Smooth muscle cell (in vitro differentiated cells): ENCODE results near the gene RTEL1. TPM values are rescaled to one million over a fixed set of nuclear protein-coding genes. Genes with fewer than 3 reads are reported as not detected.

ENCODE experiments used
- DNase-seq: peaks from one replicate; lab custom pipeline; 2025; ENCODE audit not compliant: unreplicated experiment; lab: John Stamatoyannopoulos, UW
- H2AFZ ChIP-seq: fragments of 200-600 bp; sonication (generic); 2 replicates; pipeline ENCODE4 v1.6.0; 2016; ENCODE audit warnings: antibody characterized with exemption, low read depth, mild to moderate bottlenecking
- H3F3A ChIP-seq: fragments of 200-600 bp; sonication (generic); 2 replicates; pipeline ENCODE4 v1.6.0; 2017; ENCODE audit warnings: antibody characterized with exemption, low read depth
- H3K27ac ChIP-seq: fragments of 200-600 bp; sonication (generic); 2 replicates; pipeline ENCODE4 v1.5.1; 2016; ENCODE audit warnings: low read depth, mild to moderate bottlenecking
- H3K27me3 ChIP-seq: fragments of 200-600 bp; sonication (generic); 2 replicates; pipeline ENCODE4 v1.6.1; 2016; ENCODE audit warnings: low read depth, mild to moderate bottlenecking
- H3K36me3 ChIP-seq: fragments of 200-600 bp; sonication (generic); 2 replicates; pipeline ENCODE4 v1.5.1; 2016; ENCODE audit warnings: low read depth
- H3K4me1 ChIP-seq: fragments of 200-600 bp; sonication (generic); 2 replicates; pipeline ENCODE4 v1.5.1; 2016; ENCODE audit warnings: low read depth
- H3K4me2 ChIP-seq: fragments of 200-600 bp; sonication (generic); 2 replicates; pipeline ENCODE4 v1.6.0; 2016; ENCODE audit warnings: mild to moderate bottlenecking
- H3K4me3 ChIP-seq: fragments of 200-600 bp; sonication (generic); 2 replicates; pipeline ENCODE4 v1.5.1; 2016; ENCODE audit warnings: mild to moderate bottlenecking
- H3K79me2 ChIP-seq: fragments of 200-600 bp; sonication (generic); 2 replicates; pipeline ENCODE4 v1.6.0; 2016; ENCODE audit warnings: low read depth, mild to moderate bottlenecking
- H3K9ac ChIP-seq: fragments of 200-600 bp; sonication (generic); 2 replicates; pipeline ENCODE4 v1.6.0; 2016; ENCODE audit warnings: low read depth
- H3K9me3 ChIP-seq: fragments of 200-600 bp; sonication (generic); replicated peaks from 2 replicates; pipeline ENCODE4 v1.5.1; 2016; ENCODE audit warnings: low read depth
- H4K20me1 ChIP-seq: fragments of 200-600 bp; sonication (generic); 2 replicates; pipeline ENCODE4 v1.6.0; 2016; ENCODE audit warnings: low read depth
- WGBS: methylation state at CpG from one replicate; pipeline ENCODE4 v1.1.7; 2016; ENCODE audit warnings: low lambda C conversion rate; 5-methylcytosine and 5-hydroxymethylcytosine counted together
- polyA plus RNA-seq: library from polyadenylated mRNA; unstranded; fragments of >200 nt; fragmentation: Nextera tagmentation; extraction: Ambion mirVana; gene quantifications from 2 replicates; pipeline ENCODE4 v1.2.1, GENCODE V29; 2016
- total RNA-seq: library from RNA; depleted of rRNA; stranded (reverse); fragments of >200 nt; gene quantifications from 2 replicates; pipeline ENCODE4 v1.2.3, GENCODE V29; 2014
- TF ChIP-seq, protein P1 (sequence below): fragments of 200-600 bp; sonication (generic); IDR thresholded peaks from 2 replicates; pipeline ENCODE4 v1.5.1; 2017; ENCODE audit warnings: borderline replicate concordance, mild to moderate bottlenecking, antibody characterized with exemption; ENCODE audit not compliant: insufficient read depth, poor library complexity, severe bottlenecking

RTEL1 gene
- total and polyA plus RNA-seq, 2 experiments from 2014 or later = 10.4 to 14.2 TPM

DNA sequence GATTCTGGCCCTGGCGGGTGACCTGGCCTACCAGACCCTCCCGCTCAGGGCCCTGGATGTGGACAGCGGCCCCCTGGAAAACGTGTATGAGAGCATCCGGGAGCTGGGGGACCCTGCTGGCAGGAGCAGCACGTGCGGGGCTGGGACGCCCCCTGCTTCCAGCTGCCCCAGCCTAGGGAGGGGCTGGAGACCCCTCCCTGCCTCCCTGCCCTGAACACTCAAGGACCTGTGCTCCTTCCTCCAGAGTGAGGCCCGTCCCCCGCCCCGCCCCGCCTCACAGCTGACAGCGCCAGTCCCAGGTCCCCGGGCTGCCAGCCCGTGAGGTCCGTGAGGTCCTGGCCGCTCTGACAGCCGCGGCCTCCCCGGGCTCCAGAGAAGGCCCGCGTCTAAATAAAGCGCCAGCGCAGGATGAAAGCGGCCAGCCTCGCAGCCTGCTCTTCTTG is 80.6 kb downstream of the RTEL1 start:
- no peak for DNase-seq
- peak overlapping the region; percentile 96 for H3K4me2 ChIP-seq
- no peak overlapping the region for H3K9ac ChIP-seq
- no peaks in the 10 kb centered on the region for H3K79me2 ChIP-seq
- peaks cover 24% of the 10 kb centered on the region for H3F3A ChIP-seq
- peaks cover 49% of the 10 kb centered on the region for H4K20me1 ChIP-seq
- H3K36me3 ChIP-seq = no peaks in the 10 kb centered on the region
- no peak overlapping the region for H2AFZ ChIP-seq
- no peaks in the 10 kb centered on the region for H3K27me3 ChIP-seq
- peaks cover 30% of the 10 kb centered on the region for H3K4me1 ChIP-seq
- peak overlapping the region; percentile 11 for H3K27ac ChIP-seq
- no peaks in the 10 kb centered on the region for H3K9me3 ChIP-seq
- peak overlapping the region; percentile 58 for H3K4me3 ChIP-seq
- TF ChIP-seq, protein P1, sequence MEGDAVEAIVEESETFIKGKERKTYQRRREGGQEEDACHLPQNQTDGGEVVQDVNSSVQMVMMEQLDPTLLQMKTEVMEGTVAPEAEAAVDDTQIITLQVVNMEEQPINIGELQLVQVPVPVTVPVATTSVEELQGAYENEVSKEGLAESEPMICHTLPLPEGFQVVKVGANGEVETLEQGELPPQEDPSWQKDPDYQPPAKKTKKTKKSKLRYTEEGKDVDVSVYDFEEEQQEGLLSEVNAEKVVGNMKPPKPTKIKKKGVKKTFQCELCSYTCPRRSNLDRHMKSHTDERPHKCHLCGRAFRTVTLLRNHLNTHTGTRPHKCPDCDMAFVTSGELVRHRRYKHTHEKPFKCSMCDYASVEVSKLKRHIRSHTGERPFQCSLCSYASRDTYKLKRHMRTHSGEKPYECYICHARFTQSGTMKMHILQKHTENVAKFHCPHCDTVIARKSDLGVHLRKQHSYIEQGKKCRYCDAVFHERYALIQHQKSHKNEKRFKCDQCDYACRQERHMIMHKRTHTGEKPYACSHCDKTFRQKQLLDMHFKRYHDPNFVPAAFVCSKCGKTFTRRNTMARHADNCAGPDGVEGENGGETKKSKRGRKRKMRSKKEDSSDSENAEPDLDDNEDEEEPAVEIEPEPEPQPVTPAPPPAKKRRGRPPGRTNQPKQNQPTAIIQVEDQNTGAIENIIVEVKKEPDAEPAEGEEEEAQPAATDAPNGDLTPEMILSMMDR = no peak
- 21% methylated on average over 15 of the region's 26 CpGs for WGBS

DNA sequence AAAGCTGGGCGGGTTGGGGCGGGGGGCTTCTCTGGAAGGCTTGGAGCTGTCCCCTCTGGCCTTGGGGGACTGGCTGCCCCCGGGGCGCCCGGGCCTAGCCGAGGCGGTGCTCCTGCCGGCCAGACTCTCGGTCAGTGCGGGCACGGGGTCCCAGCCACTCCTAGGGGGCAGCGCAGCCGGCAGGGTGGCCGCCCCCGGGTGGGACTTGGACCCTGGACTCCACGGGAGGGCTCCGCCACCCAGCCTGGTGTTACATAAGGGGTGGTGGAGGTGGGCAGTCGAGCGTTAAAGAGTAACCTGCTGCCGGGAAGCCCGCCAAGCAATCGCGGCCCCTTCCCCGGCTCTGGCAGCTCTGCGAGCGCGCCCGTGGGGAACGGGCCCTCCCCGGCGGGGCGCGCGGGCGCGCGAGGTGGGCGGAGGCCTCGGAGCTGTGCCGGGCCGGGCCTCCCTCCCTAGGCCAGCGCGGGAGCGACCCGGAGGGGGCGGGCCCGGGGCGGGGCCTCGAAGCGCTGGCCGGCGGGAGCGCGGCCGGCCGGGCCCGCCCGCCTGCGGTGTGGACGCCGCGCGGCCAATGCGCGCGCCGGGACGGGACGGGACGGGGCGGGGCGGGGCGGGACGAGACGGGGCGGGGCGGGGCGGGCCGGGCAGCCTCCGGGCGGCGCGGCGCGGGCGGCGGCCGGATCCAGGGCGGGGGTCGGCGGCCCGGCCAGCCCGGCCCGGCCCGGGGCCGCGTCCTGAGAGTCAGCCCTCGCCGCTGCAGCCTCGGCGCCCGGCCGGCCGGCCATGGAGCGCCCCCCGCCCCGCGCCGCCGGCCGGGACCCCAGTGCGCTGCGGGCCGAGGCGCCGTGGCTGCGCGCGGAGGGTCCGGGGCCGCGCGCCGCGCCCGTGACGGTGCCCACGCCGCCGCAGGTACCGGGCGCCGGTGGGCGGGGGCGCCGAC is 81.3 kb downstream of the RTEL1 start, which contains the start of gene SLC2A4RG:
TSS of gene SLC2A4RG (plus strand) at position 647 of the 940 bp plus-strand sequence. CDS start at position 784, 137 bp downstream.
- Histone ChIP-seq H4K20me1 (peaks cover 42% of the 10 kb centered on the region), H3K79me2 (no peaks in the 10 kb centered on the region), H3K4me2 (peak within 1 kb of the TSS; percentile 96), H3F3A (peaks cover 24% of the 10 kb centered on the region), H3K4me3 (peak within 1 kb of the TSS; percentile 83), H3K9ac (peak within 1 kb of the TSS; percentile 66), H3K27ac (peak within 1 kb of the TSS; percentile 60), H2AFZ (no peak within 1 kb of the TSS), H3K36me3 (no peaks in the 10 kb centered on the region), H3K27me3 (no peaks in the 10 kb centered on the region), H3K9me3 (no peaks in the 10 kb centered on the region), H3K4me1 (peaks cover 30% of the 10 kb centered on the region)
- WGBS = 2% methylated on average over 48 of the region's 136 CpGs
- DNase-seq = no peak
- TF ChIP-seq, protein P1 = no peak

DNA sequence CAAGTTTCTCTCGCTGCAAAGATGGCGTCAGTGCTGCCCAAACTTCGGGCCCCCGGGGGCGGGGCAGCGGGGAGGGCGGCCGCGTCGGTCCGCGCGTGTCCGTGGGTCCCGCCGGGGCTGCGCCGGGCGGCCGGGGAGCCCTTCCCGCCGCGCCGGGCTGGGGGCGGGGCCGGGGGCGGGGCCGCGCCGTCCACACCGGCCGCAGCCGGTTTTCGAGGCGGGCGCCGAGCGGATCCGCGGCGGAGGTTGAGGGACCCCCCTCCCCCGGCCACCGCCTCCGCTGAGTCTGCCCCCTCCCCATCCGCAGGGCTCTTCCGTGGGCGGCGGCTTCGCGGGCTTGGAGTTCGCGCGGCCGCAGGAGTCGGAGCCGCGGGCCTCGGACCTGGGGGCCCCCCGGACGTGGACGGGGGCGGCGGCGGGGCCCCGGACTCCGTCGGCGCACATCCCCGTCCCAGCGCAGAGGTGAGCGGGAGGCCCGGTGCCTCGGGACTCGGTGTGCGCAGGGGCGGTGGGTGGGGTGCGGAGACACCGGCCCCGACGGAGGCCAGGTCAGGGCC is 82.0 kb downstream of the RTEL1 start:
- WGBS = 2% methylated on average over 39 of the region's 80 CpGs
- Histone ChIP-seq H3K79me2 (no peaks in the 10 kb centered on the region), H3K27ac (peak overlapping the region; percentile 60), H3K36me3 (no peaks in the 10 kb centered on the region), H3K27me3 (no peaks in the 10 kb centered on the region), H3F3A (peaks cover 27% of the 10 kb centered on the region), H3K4me1 (peaks cover 30% of the 10 kb centered on the region), H3K9me3 (no peaks in the 10 kb centered on the region), H3K9ac (peak overlapping the region; percentile 66), H4K20me1 (peaks cover 34% of the 10 kb centered on the region), H2AFZ (no peak overlapping the region), H3K4me3 (peak overlapping the region; percentile 83), H3K4me2 (peak overlapping the region; percentile 87)
- TF ChIP-seq, protein P1 = no peak
- DNase-seq = no peak
